Effector CD8-positive, alpha-beta T cell (primary cell): ENCODE measurements around the gene KCNA5.

ENCODE experiments used
- DNase-seq: peaks from one replicate; lab custom pipeline; 2025; lab: John Stamatoyannopoulos, UW
- total RNA-seq, 4 experiments: gene quantifications; one replicate each; lab custom pipeline; 2026; lab: John Stamatoyannopoulos, UW

Gene KCNA5
- 0 reads per million in 4 experiments for total RNA-seq

DNA sequence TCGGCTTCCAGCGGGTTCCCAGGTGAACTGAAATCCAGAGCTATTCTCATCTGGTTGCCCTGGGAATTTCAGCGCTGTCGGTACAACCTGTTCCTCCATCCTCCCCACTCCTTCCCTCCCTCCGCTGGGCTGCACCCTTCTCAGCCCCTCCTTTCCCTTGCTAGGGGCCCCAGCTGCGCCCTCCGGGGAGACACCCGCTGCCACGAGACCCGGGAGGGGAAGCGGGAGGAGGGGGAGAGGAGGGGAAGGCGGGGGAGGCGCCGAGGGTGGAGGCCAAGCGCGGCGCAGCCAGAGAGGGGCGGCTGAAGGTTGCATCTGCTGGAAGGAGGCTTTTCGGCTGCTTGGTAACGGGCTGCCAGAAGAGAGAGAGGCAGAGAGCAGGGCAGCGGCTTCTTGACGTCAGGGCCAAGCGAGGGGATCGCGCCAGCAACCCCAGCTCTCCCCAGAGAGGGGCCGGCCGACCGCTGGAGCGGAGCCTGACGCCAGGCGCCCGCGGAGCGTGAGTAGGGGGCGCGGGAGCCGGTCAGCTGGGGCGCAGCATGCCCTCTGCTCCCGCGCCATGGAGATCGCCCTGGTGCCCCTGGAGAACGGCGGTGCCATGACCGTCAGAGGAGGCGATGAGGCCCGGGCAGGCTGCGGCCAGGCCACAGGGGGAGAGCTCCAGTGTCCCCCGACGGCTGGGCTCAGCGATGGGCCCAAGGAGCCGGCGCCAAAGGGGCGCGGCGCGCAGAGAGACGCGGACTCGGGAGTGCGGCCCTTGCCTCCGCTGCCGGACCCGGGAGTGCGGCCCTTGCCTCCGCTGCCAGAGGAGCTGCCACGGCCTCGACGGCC, at the start of gene KCNA5:
Gene KCNA5, plus strand, starts transcription at position 291 of the 831 bp plus-strand sequence. Its CDS starts 269 bp downstream, at position 560.
- DNase-seq: no peak

DNA sequence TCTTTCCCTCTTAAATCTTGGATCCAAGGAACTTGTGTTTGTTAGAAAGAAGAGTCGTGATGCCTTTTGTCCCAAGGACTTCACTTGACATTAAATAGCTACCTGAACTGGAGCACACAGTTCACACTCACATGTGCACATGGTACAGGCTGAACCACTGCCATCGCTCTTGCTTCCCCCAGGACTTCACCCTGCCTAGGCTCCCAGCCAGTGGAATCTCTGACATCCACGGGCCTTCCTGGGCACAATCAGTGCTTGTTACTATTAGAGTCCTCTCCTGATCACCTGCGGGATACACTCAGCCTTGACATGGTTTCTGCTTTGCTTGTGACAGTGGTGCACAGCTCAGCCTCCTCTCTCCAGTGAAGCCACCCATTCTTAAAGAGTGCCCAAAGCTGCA, 49.1 kb upstream of the KCNA5 start:
- DNase-seq: no peak

DNA sequence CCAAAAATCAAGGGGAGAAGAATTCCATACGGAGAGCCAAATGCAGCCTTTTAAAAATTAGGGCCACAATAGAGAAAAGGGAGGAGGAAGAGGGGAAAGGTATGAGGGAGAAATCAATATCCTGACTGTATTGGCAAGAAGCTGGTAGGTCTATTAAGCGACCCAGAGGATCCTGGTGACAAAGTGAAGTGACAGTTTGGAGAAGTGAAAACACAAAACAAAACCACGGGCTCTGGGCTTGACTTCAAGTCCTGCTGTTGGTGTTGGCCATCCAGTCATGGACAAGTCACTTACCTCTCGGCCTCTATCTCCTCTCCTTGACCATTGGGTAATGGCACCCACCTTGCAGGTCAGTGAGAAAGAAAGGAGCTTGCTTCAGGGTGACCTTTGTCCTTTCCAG, 47.0 kb upstream of the KCNA5 start:
- DNase-seq: no peak

DNA sequence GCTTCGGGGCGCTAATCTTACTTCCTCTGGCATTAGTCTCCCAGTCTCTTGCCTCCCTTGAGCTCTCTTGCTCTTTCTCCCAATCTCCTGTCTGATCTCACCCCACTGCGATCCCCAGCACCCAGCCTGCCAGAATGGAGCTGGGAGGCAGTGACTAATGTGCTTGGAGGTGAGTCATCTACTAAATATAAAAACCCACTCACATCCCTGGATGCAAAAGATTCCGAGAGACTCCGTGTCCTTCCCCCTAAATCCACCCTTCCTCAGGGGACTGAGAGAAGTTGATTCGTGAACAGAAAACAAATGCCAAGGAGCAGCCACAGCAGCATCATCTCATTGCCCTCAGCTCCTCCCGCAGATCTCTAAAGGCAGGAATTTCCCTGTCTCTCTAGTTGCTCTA, 45.7 kb upstream of the KCNA5 start:
- DNase-seq: no peak

DNA sequence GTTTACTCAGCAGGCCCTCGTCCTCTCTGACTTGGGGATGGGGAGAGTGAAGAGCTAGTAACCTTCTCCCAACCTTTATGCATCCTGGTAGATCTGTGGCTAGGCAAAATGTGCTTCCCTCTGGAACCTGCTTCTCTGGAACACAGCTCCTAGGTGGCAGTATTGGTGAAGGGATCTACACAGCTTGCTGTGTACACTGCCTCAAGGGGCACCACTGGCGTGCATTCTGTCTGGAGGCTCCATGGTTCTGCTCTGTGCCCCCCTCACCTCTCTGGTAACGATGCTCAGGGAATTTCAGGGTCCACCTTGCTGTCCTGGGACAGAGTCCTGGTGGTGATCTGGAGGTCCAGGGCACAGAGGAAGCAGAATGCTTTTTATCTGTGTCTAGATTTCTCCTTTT, 43.5 kb upstream of the KCNA5 start:
- DNase-seq: no peak

DNA sequence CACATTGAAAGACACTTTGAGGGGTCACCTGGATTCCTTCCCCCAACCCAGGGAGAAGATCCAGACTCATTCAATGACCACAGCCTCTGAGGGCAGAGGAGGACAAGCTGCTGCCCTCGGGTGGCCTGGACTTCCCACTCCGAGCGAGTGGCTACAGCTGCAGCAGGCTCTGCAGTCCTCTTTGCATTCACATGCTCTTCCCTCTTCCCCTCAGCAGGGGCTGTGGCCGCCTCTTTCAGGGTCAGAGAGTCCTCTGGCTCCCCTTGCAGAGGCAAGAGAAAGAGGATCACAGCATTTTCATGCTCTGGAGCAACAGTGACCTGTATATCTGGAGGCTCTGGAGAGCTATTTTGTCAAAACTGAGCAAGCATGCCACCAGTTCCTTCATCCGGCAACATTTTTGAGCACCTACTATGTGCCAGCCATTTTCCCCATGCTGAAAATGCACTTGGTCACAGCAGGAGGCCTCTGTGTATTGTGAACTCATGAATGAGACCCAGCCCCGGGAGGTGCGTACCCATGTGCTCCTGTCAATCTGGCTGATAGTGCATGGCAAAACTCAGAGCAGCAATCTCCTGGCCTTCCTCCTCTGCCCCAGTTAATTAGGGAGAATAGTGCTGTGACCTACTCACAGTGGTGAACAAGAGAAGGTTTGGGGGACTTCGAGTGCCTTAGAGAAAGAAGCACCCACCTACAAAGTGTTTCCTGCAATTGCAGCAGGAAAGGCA, 42.9 kb upstream of the KCNA5 start:
- no peak for DNase-seq

DNA sequence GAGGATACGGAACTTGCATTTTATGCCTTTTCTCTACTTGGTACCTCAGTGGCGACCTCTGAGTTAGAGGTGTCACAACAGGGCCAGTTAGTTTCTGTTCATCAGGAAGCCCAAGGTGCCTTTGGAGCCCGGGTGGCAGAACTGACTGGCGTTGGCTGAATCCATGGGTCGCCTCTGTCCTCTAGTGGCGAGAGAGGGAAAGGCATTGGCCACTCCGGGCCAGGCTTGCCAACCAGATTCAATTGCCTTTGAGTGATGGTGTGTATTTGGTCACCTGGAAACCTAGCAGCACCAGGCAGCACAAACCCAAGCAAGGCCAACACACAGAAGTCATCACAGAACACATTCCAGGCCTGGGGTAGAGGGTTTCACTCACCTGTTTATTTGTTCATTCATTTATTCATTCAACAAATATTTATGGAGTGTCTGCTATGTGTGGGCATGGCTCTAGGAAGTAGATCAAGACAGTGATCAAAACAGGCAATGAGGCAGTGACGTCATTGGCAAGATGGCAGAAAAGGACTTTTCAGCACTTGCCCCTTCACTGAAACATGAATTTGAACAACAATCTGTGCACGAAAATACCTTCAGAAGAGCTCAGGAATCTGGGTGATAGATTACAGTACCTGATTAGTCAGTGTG, 40.5 kb upstream of the KCNA5 start:
- no peak for DNase-seq

DNA sequence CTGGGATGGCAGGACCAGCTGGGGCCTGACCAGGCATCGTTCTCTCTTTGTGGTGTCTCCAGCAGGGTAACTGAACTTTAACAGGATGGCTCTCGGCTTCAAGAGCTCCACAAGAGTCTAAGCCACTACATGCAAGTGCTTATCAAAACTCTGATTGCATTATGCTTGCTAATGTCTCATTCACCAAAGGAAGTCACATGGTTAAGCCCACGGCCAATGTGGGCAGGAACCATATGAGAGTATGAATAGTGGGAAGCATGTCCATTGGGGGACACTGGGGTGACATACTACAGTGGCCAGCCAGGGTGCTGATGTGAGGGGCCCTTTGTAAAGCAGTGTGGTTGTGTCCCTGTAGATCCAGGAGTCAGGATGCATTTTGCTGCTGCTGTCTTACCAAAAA, 35.0 kb upstream of the KCNA5 start:
- no peak for DNase-seq

DNA sequence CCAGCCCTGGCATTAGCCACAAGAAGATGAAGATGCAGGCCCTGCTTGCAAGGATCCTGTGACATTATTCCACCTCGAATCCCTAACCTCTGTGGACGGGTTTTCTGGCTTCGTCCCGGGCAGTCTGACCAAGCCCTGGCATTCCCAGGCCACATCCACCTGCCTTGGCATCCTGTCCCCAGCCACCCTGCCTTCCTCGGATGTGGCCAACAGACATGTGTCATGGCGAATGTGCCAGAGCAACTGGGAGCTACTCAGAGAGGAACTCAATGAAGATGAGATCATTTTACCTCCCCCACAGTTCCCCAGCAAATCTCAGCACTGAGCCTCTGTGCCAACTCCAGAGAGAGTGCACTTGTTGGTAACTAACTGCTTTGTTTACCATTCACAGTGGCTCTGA, 33.5 kb upstream of the KCNA5 start:
- no peak for DNase-seq

DNA sequence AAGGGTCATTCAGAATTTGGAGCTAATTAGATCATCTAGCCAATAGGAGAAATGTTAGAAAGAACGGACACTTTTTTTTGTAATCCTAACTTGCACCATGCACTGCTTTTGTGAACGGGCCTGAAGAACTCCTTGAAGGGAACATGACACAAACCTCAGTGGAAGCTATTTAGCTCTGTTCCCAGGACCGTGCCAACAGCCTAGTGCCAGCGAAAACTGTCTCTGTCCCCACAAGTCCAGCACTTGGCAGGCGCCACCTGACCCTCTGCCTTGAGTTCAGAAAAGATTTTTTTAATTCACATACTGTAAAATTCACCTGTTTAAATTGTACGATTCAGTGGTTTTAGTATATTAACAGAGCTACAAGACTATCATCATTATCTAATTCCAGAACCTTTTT, 31.3 kb upstream of the KCNA5 start:
- DNase-seq: no peak

DNA sequence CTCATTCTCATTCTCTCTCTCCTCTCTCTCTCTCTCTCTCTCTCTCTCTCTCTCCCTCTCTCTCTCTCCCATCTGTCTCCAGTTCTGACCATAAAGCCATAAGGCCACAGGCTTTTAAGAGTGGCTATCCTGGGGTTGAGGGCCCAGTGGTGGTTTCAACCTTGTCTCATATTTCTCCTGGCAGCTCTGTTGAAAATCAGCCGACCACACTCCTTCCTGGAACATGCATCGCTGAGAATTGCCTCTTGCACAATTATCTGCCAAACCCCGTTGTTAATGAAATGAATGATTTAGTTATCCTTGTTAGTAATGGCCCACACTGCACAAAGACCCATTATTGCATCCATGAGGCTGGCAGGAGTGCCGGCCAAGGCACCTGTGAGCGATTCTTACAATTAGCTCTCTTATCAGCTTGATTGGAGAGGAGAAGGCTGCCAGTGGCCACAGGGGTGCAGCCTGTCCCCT, 30.4 kb upstream of the KCNA5 start:
- DNase-seq: no peak

DNA sequence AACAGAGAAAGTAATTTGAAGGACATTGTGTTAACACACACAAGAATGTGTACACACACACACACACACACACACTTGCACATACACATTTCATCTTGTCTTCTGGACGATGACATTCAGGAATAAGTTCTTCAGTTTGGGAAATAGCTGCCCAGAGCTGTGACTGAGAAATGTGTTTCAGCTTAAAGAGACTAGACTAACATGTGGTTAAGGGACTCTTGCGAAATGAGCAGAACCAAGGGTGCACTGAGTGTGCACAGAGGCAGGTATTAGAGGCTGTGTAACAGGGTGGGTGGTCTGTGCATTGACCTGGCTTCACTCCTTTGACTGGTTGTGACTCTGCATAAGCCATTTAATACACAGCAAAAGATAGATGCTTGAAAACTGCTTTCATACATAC, 29.4 kb upstream of the KCNA5 start:
- no peak for DNase-seq

DNA sequence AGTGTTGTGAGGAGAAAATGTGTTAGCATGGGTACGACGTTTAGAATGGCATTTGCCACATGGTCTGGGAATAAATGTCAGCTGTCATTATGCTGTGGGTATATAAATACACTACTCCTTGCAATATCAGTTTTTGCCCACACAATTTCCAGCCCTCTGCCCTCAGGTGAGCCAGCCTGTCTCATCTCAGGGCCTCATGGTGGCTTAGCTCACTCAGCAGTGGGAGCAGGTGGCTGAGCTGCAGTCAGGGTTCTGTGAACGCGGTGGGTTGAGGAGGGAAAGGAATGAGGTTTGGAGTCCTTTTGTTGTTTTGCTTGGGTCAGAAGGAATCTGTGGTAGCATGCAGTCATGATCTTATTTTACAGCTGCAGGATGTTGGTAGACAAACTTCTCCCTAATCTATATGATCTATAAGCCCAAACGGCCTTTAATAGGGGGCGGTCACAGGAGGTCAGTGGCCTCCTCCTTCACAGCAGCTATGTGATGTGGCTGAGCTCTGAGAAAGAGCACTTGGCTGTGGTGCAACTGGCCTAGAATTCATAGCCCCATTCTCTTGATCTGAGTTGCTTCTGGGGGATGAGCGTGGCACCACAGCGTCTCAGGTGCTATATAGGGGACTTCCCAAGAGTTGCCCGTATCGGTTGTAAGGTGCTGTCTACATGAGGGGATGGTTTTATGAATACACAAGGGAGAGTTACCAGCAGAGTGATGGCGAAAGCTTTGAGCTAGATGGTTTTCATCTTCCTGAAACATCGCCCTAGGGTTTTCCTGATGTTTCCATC, 27.8 kb upstream of the KCNA5 start:
- no peak for DNase-seq

DNA sequence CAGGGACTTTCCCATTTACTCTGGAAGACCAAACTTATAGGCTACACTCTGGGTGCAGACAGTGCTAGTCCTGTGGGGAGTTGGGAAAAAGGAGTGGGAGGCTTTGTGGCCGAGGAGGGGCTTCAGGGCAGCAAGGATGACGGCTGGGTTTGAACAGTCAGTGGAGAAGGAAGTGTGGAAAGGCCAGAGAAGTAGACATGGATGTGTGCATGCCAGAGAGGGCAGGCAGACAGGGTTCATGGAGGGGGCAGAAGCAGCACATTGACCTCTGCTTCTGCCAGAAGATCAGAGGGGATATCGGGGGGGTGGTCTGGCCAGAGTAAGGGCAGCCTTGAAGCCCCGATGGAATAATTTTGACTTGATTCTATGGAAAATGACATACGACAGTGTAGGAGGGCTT, 27.2 kb upstream of the KCNA5 start:
- DNase-seq: no peak

DNA sequence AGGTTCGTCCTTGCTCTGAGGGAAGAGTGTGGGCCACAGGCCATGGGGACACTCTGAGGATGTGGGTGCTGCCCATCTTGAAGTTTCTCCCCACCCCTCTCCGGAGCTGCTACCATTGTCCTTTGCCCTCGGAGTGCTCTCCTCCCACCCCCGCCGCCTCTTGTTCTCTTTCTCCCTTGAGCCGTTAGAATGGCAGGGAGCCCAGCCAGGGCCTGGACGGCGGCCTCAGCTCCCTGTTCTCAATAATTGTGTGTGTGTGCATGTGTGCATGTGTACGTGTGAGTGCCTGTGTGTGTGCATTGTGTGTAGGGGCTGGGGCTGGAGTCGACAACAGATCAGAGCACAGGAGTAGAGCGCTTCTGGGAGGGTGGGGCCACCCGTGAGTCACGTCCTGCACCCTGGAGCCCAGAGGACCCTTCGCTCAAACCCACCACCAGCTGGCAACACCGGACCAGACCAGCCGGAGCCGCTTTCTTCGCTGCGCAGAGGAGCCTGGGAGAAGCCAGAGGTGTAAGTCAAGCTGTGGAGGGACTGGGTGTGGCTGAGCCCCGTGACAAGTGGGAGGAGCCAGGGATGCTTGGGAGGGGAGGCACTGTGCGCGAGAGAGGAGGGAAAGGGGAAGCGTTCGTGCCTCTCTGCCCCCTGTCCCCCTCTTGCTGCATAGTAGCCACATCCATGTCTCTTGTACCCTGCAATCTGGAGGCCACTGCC, 25.9 kb upstream of the KCNA5 start:
- no peak for DNase-seq

DNA sequence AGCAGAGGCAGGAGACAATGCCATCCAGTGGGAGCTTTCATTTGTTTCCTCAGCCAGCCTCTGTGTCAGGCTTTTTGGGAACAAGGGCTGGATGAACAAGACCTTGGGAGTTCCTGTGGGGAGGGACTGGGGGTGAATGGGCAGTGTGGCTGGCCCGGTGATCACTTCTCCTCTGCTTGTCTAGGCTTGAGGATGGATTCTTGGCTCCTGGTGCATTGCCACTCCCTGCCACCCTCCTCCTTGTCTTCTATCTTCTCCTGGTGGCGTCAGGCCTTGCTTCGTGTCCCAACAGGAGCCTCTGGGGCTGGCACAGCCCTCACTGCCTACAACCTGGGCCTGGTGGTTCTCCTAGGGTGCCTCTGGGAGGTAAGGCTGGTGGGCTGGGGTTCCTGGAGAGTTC, 25.0 kb upstream of the KCNA5 start:
- DNase-seq: no peak

DNA sequence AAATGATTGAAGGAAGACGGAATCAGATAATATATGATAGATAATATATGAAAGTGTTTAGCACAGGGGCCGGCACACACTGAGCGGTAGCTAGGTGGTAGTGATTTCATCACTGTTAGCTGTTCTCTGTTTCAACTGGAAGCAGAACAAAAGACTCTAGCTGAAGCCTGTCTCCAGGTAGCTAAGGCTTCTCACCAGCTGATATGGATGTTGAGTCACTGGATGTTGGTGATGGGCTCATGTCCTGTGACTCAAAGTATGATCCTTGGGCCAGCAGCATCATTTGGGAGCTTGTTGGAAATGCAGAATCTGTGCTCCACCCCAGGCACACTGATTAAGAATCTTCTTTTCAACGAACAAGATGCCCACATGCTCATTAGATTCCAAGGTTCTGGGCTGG, 21.7 kb upstream of the KCNA5 start:
- DNase-seq: no peak

DNA sequence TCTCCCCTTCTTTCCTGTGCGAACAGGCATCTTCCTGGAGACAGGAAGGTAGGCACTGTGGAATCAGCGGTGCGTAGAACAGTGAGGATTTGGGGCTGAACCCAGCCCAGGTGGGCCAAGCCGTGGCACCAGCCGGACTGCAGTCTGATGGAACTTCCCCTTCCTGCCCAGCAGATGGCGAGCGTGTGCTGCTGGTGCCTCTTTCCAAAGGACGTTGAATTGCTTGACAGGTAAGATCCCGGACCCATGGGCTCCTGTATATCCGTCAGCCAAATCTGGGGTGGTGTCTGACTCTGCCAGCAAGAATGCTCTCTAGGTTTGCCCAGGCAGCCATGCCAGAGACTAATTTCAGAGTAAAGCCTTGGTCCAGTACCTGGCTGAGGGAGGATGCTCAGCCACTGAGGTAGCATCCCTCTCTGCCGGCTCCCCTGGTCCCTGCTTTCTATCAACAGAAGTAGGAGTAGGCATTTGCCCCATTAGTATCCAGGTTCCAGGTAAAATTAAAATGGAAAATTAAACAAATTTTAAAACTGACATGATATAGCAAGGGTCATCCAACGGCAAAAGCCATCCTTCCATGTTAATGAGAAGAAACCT, 21.1 kb upstream of the KCNA5 start:
- DNase-seq: no peak

DNA sequence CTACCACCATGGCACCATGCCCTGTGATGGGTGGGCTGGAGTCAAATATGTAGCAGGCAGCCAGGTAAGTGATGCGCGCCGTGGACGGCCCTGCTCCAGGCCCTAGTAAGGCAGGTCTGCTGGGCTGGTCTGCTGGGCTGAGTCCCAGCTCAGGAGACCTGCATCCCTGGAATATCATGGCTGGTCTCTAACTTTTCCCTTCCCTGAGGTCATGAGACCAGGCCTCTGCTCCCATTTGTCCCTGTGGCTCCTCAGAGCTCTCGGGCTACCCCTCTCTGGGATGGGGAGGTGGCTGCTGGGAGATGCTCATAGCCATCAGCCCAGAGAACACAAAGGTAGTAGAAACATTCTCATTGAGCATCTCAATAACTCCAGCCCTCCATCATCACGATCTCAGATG, 19.8 kb upstream of the KCNA5 start:
- DNase-seq: no peak

DNA sequence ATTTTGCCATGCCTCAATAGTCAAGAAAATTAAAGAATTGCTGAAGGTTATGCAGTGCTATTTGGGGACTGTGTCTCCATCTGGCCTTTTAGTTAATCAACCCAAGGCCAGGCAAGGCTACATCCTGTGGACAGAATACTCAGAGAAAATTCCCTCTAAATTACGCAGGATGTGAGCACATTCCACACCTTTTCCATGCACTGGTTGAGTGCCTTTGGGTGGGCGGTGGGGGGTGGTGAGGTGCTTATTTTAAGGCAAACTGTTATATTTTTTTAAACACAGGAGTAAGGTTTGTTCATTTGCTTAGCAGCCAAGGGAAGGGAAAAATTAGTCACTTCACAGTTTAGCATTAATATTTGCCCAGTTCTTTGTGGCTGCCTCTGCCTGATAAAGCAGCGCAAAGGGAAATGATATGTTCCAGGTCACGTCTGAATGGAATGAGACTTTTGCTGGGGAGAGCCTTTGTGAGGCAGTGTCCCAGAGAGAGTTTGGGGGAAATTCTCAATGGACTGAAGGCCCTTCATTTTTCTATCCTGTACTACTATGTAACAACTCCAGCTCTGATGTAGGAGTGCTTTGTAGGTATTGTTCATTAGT, 17.2 kb upstream of the KCNA5 start:
- no peak for DNase-seq
